Ovary (tissue), 9 donors: ENCODE data around the gene GRIA4. TPM values are rescaled to one million over a fixed set of nuclear protein-coding genes. Genes with fewer than 3 reads are reported as not detected.

Experiments
- DNase-seq, 5 donors: peaks; one replicate each; pipeline ENCODE4 v3.0.0-alpha.2; 2019 to 2020
- H3K27ac ChIP-seq, 2 donors: fragments of 200-600 bp; one replicate each; pipeline versions ENCODE4 v1.5.1 to v1.8.0; 2019 to 2022
- H3K27me3 ChIP-seq: fragments of 200-600 bp; one replicate; pipeline ENCODE4 v1.8.0; 2022
- H3K36me3 ChIP-seq: fragments of 200-600 bp; sonication (generic); one replicate; pipeline ENCODE4 v1.5.1; 2019
- H3K4me1 ChIP-seq: one replicate; pipeline ENCODE4 v1.8.1; 2013; ENCODE audit warnings: mild to moderate bottlenecking, moderate library complexity; ENCODE audit not compliant: insufficient read depth
- H3K4me3 ChIP-seq: fragments of 200-600 bp; sonication (generic); one replicate; pipeline ENCODE4 v1.5.1; 2017
- H3K9me3 ChIP-seq, 2 donors: fragments of 200-600 bp in 1 of 2; sonication (generic) in 1 of 2; one replicate each; pipeline versions ENCODE4 v1.5.1 to v1.8.1; 2013 to 2019; ENCODE audit warnings: mild to moderate bottlenecking in 1 of 2, moderate library complexity in 1 of 2
- CTCF ChIP-seq, 3 donors: fragments of 450-650 bp in 2 of 3; fragments of 200-600 bp in 1 of 3; IDR thresholded peaks; one replicate each; pipeline versions ENCODE4 v1.5.1 to v1.8.0; 2016 to 2022; ENCODE audit warnings: antibody characterized with exemption in 3 of 3, mild to moderate bottlenecking in 1 of 3
- EP300 ChIP-seq: sonication (generic); formaldehyde crosslinking; IDR thresholded peaks from one replicate; pipeline ENCODE4 v1.6.1; 2017; ENCODE audit warnings: antibody characterized with exemption
- POLR2A ChIP-seq: fragments of 450-650 bp; IDR thresholded peaks from one replicate; pipeline ENCODE4 v1.6.1; 2017; ENCODE audit warnings: antibody characterized with exemption, mild to moderate bottlenecking, moderate library complexity
- WGBS, 3 donors: extraction: QIAGEN DNeasy Blood & Tissue Kit in 1 of 3; methylation state at CpG; one replicate each; pipeline versions ENCODE4 v1.1.5 to v1.1.7; 2013 to 2017; 5-methylcytosine and 5-hydroxymethylcytosine counted together
- intact Hi-C, 4 donors: fragments of 100-400 bp; cut with DNase I; formaldehyde crosslinking; loops; one replicate each; pipeline versions ENCODE4 v1.11.0 to v1.15.1; 2022 to 2023
- polyA plus RNA-seq, 2 donors: library from polyadenylated mRNA; stranded (reverse); fragments of 200-250 nt in 1 of 2; fragments of 350-450 nt in 1 of 2; fragmentation: Illumina TruSeq in 1 of 2; extraction: RNeasy Lipid Tissue Mini Kit (QIAGEN cat#74804) in 1 of 2; gene quantifications; one replicate each; pipeline ENCODE4 v1.2.3, GENCODE V29; 2013 to 2014
- total RNA-seq, 7 donors: library from RNA; depleted of rRNA in 2 of 7; stranded (reverse); fragments of >200 nt in 2 of 7; fragmentation: NEBNext Ultra II Directional in 3 of 7; extraction: Animal tissue kit (Norgen Biotek cat#: 25700) in 3 of 7; gene quantifications; one replicate each; pipeline versions ENCODE4 v1.1.0 to v1.2.4, GENCODE V29; 2016 to 2023
- donor health status: DM: no; HTN: no; CAD: no; lungs with moderate emphysema.
- donor health status: DM: no; HTN: no; CAD: no.
- donor health status: Bipolar disorder and iron deficiency.
- donor health status: DM: yes; HTN: yes; CAD: no.
- donor health status: DM: no; HTN: no; CAD: no.
- donor health status: DM: yes; HTN: yes; CAD: no.

GRIA4 gene
- total and polyA plus RNA-seq, 9 donors: 0.07 to 1.1 (median 0.26) TPM; not detected in 3

GRCh38 chr11:105884436-105884835 lies 274.6 kb downstream of the GRIA4 start:
- no peak overlapping the region for H3K4me3 ChIP-seq
- H3K4me1 ChIP-seq: no peaks in the 10 kb centered on the region
- H3K36me3 ChIP-seq: no peaks in the 10 kb centered on the region
- TF ChIP-seq POLR2A: no peak
- H3K27ac ChIP-seq: no peak overlapping the region
- H3K9me3 ChIP-seq: no peaks in the 10 kb centered on the region
- no peak for DNase-seq
- WGBS, 3 donors: 69 to 77% (median 71%) methylated on average over 3 of the region's 3 CpGs
- intact Hi-C loops: no loop called here
- H3K27me3 ChIP-seq: no peaks in the 10 kb centered on the region

GRCh38 chr11:105891685-105892084 lies 281.8 kb downstream of the GRIA4 start:
- Histone ChIP-seq H3K4me3 (no peak overlapping the region), H3K9me3 (no peaks in the 10 kb centered on the region), H3K36me3 (no peaks in the 10 kb centered on the region), H3K27ac (no peak overlapping the region), H3K27me3 (no peaks in the 10 kb centered on the region), H3K4me1 (no peaks in the 10 kb centered on the region)
- intact Hi-C loops: no loop called here
- TF ChIP-seq CTCF (IDR thresholded peaks at IDR 0.05): no peak
- TF ChIP-seq POLR2A: no peak
- WGBS, 3 donors: 63 to 83% (median 77%) methylated on average over 2 of the region's 2 CpGs
- DNase-seq: no peak

- no peaks in the 10 kb centered on the region for H3K9me3 ChIP-seq
- H3K27me3 ChIP-seq: no peaks in the 10 kb centered on the region
- intact Hi-C loops: no loop called here
- no peaks in the 10 kb centered on the region for H3K4me1 ChIP-seq
- 82 to 90% (median 84%) methylated on average over 2 of the region's 2 CpGs for WGBS, 3 donors
- H3K27ac ChIP-seq: no peak overlapping the region
- no peaks in the 10 kb centered on the region for H3K36me3 ChIP-seq
- no peak for TF ChIP-seq CTCF (IDR thresholded peaks at IDR 0.05)
- TF ChIP-seq POLR2A: no peak
- no peak for TF ChIP-seq EP300
- DNase-seq: no peak
- no peak overlapping the region for H3K4me3 ChIP-seq
Measured at GRCh38 chr11:105897161-105897560, 287.3 kb downstream of the GRIA4 start.

GRCh38 chr11:105899772-105900171 lies 289.9 kb downstream of the GRIA4 start:
- TF ChIP-seq POLR2A: no peak
- TF ChIP-seq CTCF (IDR thresholded peaks at IDR 0.05): no peak
- no peak for TF ChIP-seq EP300
- 83 to 92% (median 88%) methylated on average over 4 of the region's 4 CpGs for WGBS, 3 donors
- Histone ChIP-seq H3K4me3 (no peak overlapping the region), H3K36me3 (no peaks in the 10 kb centered on the region), H3K27me3 (no peaks in the 10 kb centered on the region), H3K27ac (no peak overlapping the region), H3K9me3 (no peaks in the 10 kb centered on the region), H3K4me1 (no peaks in the 10 kb centered on the region)
- DNase-seq: no peak
- intact Hi-C loops: no loop called here

GRCh38 chr11:105900515-105901035 lies 290.7 kb downstream of the GRIA4 start:
- H3K27ac ChIP-seq: no peak overlapping the region
- no peaks in the 10 kb centered on the region for H3K9me3 ChIP-seq
- intact Hi-C loops: no loop called here
- DNase-seq: no peak
- H3K4me1 ChIP-seq: no peaks in the 10 kb centered on the region
- no peak overlapping the region for H3K4me3 ChIP-seq
- TF ChIP-seq POLR2A (no peak), EP300 (no peak), CTCF (IDR thresholded peaks at IDR 0.05) (no peak)
- no peaks in the 10 kb centered on the region for H3K27me3 ChIP-seq
- 95 to 97% (median 96%) methylated on average over 11 of the region's 11 CpGs for WGBS, 3 donors
- H3K36me3 ChIP-seq: no peaks in the 10 kb centered on the region
